NCI-H2196 (cell line): ENCODE measurements around the gene LRFN5.
"Not testable (repeated sequence)": the region's sequence is repeated elsewhere in the genome, so short reads cannot be mapped to it uniquely, and the experiment has no call there.

Source experiments
- DNase-seq: peaks from one replicate; lab custom pipeline; 2025; ENCODE audit not compliant: unreplicated experiment; lab: John Stamatoyannopoulos, UW

Gene LRFN5

DNA sequence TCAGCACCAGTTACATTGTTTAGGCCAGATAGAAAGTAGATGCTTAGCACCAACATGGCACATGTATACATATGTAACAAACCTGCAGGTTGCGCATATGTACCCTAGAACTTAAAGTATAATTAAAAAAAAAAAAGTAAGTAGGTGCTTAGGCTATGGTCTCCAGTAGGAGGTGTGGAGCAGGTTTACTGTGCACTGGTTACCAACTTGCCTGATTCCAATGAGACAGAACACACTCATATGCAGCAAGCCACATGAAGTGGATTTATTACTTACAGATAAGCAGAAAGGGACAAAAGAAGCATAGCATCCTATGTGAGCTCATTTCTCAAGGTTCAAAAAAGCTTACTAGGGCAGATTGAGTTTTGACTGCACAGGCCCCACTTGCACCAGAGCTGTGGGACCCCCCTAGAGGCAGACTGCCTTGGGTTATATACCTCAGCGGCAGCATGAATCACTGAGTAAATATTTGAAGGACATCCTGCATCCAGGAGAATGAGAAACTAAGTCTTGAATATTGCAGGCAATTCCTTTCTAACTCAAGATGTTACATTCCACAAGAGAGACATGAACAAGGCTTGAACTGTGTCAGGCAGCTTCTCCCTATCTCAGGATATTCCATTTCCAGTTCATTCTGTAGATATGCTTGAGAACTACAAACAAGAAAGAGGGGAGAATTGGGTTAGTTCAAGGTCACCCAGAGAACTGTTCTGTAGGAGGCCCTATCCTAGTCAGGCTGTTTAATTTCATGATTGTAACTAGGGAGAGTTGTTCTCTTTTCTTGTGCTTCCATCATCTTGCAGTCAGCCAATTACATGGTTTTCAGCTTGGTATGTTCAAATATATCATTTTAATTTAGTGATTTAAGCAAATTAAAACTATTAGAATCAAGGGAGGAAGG is 30.1 kb downstream of the LRFN5 start:
- DNase-seq, result no peak

DNA sequence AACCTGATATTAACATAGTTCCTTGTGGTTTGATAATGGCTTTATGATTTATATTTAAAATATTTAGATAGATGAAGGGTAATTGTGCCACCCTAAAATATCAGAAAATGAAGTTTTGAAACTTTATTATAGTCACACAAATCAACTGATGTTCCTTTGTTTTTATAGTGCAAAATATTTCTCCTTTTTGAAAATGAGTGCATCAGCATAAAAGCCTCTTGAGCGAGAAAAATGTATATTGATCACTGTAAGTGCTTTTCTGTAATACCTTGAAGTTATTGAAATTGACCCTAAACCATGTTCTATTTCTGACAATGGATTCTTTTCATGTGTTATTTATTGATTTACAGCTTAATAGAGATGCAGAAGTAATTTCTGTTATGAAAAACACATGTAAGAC is 35.0 kb downstream of the LRFN5 start:
- DNase-seq, result no peak

DNA sequence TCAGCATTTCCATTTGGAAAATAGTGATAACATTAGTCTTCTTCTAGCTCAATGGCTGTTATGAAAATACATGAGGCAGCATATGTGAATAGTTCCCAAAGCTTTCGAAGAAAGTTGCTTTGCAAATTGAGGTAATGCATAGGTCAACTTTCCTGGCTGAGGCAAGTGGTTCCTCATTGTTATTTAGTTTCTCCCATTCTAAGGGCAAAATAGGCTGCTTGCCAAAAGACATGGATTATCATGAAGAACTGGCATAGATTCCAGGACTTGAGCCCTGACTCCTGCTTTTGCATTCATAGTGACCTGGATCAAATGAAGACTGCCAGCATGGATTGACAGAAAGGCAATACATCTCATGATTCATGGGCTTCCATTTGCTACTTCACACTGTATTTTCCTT is 35.7 kb downstream of the LRFN5 start:
- DNase-seq, result no peak

DNA sequence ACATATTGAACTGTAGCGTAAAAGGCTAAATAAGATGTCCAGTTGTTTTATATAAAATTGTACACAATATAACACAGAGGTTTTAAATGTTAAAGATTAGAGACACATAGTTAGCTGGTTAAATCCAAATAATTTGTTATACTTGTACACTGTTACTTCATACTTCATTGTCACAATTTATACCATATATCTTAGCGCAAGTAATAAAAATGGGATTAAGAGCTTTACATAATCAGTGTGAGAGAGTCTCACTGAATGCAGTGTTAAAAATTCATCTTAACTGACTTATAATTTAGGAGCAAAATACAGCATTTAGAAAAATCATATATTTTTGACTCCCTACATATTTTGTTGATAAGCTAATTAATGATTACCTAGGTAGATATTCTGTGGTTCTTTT is 36.1 kb downstream of the LRFN5 start:
- no peak for DNase-seq

DNA sequence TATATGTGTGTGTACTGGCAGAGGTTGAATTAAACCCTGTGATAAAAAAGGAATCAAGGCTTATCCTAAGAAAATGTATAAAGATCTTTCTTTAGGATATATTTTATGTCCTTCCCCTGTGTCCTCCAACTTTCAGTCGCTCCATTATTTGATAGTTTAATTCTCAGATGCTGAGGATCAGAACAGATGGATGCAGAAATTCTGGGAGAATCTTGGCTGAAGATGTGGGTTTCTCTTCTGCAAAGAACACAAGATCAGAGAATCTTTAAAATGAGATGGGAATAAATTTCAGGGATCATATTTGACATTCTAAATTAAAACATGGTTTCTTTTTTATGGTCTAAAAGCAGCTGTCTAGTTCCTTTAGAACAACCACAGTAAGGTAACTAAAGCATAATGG is 37.9 kb downstream of the LRFN5 start:
- no peak for DNase-seq

DNA sequence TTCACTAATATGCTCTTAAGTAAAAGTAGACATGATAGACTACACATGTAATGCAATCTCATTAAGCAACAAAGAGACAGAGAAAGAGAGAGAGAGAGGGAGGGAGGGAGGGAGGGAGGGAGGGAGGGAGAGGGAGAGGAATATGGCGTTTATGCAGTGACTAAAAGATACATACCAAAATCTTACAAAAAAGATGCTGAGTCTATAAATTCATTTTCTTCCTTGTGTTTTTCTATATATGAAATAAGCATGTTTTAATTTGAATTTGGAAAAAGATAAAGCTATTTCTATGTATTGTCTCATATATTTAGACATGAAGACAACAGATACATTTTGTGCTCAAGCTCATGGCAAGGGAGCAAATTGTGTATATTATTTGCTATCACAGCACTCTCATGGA is 44.1 kb downstream of the LRFN5 start:
- DNase-seq, result no peak

DNA sequence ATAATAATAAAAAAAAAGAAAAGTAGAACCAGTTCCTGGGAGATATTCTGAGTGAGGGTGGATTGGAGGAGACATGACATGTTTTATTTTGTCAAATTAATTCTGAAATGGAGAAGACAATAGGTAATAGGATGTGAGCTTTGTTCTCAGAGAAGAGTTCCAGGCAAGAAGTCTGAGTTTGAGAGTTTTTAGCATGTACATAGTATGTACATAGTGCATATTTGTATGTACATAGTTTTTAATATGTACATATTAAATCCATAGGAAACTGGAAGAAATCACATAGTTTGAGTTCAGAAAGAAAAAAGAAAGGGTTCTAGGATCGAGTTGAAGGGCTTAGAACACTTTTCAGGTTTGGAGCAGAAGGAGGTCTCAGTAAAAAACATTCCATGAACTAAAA is 47.5 kb downstream of the LRFN5 start:
- DNase-seq, result no peak

DNA sequence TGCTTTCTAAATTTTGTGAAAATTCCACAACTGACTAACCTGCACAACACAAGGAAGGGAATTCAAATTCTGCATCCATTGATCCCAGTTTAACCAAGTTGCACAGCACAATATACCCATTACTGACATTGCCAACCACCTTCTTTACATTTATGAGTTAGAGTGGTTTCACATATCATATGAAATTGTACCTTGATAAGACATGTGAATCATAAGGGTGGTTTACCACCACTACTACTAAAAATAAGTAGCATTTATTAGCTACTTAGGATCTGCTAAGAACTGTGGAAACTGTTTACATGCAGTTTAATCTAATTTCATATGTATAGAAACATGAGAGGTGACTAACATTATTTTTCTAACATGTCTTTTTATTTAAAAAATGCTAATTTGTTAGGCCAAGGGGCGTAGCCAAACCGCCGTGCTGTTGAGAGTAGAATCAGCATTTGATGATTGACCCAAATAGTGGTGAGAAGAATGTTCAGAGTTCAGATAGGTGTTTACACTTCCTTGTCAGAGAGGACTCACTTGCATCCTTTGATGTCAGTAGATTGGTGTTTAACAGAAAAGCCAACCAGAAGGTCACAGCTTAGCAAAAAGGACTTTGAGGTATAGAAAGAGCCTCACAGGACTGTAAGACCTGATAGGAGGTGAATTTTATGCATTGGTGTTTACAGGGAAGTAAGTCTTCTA is 56.2 kb downstream of the LRFN5 start:
- DNase-seq, result no peak

DNA sequence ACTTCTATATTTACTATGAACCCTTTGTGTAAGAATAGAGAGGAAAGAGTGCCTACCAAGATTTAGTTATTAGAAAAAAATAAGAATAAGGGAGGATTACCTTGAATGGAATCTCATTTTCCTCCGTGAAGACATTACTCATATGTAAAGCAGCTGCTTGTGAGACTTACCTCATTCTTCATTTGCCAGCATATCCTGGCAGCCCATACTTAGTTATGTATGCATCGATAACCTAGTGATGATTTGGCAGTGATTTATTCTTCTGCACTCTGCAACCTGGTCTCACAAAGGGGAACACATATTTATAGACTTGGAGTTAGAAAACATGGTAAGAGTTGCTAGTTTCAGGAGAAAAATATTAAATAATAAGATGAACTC is 56.8 kb downstream of the LRFN5 start:
- no peak for DNase-seq

DNA sequence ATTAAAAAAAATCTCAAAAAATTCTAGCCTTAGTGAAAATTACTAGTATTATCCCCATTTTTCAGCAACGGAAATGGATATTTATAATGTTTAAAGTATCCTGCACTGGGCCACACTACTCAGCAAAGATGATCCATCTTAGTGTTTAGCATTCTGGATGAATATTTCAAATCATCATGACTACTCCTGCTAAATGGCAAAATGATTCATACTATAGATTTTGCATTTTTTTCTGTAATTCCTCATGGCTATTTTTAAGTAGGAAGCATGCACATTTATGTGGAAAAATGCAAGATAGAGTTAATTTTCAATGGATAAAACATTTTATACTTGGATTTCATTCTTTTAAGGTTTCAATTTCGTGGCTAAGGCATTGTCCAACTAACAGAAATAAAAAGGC is 59.6 kb downstream of the LRFN5 start:
- no peak for DNase-seq

DNA sequence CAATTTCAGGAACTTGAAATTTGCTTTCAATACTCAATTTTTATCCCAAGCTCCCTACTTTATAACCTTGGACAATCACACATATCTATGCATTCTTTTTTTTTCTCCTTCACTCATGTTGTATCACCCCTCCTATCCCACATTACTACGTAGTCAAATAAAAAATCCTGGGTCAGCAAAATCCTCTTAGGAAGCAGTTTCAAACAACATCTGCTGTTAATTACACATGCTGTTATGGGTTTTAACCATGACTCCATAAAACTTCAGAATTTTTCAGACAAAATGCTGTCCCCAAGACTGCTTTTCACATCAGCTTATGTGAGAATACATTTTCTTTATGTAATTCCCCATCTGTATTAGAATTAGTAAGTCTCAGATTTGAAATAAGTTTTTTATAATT is 61.7 kb downstream of the LRFN5 start:
- DNase-seq, result no peak

DNA sequence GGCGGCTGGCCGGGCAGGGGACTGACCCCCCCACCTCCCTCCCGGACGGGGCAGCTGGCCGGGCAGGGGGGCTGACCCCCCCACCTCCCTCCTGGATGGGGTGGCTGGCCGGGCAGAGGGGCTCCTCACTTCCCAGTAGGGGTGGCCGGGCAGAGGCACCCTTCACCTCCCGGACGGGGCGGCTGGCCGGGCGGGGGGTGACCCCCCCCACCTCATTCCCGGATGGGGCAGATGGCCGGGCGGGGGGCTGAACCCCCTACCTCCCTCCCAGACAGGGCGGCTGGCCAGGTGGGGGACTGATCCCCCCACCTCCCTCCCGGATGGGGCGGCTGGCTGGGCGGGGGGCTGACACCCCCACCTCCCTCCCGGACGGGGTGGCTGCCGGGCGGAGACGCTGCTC is 66.9 kb downstream of the LRFN5 start:
- not testable (repeated sequence) for DNase-seq

DNA sequence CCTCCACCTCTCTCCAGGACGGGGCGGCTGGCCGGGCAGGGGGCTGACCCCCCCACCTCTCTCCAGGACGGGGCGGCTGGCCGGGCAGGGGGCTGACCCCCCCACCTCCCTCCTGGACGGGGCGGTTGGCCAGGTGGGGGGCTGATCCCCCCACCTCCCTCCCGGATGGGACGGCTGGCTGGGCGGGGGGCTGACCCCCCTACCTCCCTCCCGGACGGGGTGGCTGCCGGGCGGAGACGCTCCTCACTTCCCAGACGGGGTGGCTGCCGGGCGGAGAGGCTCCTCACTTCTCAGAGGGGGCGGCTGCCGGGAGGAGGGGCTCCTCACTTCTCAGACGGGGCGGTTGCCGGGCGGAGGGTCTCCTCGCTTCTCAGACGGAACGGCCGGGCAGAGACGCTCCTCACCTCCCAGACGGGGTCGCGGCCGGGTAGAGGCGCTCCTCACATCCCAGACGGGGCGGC is 67.9 kb downstream of the LRFN5 start:
- DNase-seq, result not testable (repeated sequence)

DNA sequence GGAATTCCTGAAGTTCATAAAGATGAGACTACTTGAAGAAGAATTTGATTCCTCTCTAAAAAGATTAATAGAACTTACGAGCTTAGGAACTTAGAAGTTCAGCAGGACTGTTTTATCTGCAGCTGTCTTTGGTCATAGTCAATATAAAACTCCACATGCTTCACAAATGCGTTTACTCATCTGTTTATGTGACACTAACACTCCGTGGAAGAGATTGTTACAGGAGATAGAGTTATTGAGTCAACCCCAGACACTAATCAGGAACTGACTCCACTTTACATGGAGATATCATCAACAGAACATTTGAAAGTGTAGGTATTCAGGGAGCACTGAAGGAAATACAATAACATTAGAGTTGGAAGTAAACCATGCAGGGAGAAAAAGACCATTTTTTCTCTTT is 92.8 kb downstream of the LRFN5 start:
- no peak for DNase-seq

DNA sequence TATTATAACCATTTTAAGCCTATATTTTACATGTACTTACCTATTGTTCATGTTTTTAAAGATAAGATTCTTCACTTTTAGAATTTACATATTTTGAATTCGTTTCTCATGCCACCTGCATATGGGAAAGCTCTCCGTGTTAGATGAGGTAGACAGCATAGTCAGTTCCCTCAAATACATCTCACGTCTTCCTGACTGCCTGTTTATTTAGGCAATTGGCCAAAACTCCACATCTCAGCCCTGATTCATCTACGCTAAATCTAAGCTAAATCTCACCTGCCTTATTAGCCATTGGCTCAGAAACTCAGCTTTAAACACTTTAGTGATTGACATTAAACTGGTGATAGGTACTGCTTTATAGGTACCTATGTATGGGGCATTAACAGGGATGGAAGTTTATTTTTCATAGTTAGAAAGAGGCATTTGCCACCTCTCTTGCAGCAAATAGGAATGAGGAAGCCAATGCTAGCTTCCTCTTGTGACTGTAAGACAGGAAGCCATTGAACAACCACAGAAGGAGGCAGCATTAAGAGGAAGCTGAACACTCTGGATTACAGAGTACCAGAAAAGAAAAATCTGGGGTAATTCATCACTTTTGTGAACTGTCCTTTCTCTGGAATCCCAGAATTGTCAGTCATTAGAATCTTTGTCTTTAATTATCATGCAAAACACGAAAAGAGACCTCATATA is 111.9 kb downstream of the LRFN5 start:
- DNase-seq, result no peak

DNA sequence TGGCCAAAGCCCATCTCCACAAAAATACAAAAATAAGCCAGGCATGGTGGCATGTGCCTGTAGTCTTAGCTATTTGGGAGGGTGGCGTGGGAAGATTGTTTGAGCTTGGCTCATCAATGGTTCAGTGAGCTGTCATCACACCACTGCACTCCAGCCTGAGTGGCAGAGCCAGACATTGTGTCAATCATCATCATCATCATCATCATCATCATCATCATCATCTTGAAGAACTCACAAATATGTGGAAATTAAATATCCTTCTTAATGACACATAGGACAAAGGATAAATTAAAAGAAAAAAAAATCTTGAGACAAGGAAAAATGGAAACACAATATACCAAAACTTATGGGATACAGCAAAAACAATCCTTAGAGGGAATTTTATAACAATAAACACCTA is 132.5 kb downstream of the LRFN5 start:
- DNase-seq, result no peak

DNA sequence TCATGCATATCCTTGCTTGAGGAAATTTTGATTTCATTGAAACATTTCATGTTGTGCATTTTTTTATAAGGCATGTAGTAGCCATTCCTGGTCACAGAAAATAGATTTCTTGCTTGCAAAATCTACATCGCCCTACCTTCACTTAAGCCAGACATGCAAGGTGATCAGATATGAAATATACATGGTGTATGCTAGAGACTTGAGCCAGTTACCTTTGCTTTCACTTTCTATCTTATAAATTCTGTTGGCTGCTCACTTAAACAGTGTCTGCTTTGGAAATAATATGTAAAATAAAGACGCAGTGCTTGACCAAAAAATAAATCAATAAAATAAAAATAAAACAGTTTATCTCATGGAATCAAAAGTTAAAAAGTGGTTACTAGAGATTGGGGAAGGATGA is 136.5 kb downstream of the LRFN5 start:
- no peak for DNase-seq

DNA sequence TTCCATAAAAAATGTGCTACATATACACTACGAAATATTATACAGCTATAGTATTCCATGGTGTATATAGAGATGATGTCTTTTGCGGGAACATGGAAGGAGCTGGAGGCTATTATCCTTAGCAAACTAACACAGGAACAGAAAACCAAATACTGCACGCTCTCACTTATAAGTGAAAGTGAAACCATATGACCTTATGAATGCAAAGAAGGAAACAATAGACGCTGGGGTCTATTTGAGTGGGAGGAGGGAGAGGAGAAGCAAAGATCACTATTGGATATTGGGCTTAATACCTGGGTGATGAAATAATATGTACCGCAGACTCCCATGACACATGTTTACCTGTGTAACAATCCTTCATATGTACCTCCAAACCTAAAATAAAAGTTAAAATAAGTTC is 142.8 kb downstream of the LRFN5 start:
- DNase-seq, result no peak

DNA sequence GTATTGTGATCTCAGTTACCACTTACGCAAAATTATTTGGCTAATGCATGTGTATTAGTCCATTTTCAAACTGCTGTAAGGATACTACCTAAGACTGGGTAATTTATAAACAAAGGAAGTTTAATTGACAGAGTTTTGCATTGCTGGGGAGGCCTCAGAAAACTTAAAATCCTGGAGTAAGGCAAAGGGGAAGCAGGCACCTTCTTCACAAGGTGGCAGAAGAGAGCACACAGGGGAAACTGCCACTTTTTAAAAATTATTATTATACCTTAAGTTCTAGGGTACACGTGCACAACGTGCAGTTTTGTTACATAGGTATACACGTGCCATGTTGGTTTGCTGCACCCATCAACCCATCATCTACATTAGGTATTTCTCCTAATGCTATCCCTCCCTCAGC is 143.9 kb downstream of the LRFN5 start:
- not testable (repeated sequence) for DNase-seq

DNA sequence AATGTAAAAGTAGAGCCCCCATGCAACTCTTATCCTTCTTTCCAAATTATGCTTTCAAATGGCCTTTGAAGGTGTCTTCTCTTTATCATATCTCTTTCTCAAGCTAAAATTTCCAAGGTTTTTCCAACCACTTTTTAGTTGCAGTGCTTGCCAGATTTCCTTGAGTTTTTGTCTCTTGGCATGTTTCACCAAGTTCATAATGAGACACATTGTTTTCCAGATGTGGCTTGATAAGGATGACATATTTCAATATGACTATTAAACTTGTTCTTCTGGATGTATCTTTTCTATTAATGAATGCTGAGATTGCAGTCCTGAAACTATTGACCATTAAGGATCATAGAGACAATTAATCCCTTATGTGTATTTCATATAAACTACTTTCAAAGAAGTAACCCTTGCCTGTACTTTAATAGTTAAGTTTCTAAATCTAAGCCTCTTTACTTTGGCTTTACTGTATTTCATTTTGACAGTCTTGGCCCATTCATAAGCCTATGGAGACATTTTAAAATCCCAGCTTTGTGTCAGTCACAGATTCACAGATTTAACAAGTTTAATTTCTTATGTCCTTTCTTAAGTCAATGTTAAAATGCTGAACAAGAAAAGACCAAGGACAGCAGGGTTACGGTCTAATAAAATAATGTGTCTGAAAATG is 151.5 kb downstream of the LRFN5 start:
- no peak for DNase-seq

DNA sequence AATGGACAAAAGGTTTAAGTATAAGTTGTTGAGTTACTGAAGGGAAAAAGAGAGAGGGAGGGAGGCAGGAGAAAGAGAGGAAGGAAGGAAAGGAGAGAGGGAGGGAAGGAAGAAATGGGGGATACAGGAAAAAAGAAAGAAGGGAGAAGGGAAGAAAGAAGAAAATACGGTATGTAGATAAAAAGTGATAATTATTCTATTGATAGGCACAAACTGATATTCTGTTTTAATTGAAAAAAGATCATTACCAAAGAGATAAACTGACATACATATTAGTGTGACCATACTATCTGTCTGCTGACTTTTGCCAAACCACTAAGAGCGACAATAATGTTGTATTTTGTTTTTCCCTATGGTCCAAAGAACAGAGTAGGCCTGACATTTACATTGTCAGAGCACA is 154.5 kb downstream of the LRFN5 start:
- no peak for DNase-seq
